Cortex of kidney (tissue), 1 donor: ENCODE data around the gene ADAMTSL2.

ENCODE experiments used
- DNase-seq: peaks from one replicate; lab custom pipeline; 2025; lab: John Stamatoyannopoulos, UW

Gene ADAMTSL2

DNA sequence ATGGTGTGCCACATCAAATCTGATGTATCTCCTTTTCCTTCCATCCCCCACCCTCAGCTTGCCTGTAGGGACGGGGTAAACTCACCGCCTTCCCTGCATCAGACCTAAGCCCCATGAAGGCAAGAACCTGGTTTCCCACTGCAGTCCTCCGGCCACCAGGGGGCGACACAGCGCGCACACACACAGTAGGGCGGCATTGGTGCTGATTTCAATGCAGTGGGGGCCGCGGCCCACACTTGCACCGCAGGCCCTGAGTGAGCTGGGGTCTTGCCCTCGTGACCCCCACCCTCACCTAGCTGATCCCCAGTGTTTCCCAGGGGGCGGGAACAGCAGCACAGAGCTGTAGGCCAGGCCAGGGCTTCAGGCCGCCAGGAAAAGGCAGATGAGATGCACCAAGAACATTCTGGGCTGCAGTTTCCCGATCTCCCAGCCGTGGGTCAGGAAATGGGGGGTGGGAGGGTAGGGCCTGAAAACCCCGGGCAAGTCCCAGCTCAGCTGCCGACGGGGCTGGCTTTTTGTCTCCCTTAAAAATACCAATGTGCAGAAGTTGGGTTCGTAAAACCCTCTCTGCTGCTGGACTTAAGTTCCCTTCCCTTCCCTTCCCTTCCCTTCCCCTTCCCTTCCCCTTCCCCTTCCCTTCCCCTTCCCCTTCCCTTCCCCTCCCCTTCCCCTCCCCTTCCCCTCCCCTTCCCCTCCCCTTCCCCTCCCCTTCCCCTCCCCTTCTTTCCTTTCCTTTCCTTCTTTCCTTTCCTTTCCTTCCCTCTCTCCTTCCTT lies 55.1 kb downstream of the ADAMTSL2 start:
- DNase-seq, result no peak

DNA sequence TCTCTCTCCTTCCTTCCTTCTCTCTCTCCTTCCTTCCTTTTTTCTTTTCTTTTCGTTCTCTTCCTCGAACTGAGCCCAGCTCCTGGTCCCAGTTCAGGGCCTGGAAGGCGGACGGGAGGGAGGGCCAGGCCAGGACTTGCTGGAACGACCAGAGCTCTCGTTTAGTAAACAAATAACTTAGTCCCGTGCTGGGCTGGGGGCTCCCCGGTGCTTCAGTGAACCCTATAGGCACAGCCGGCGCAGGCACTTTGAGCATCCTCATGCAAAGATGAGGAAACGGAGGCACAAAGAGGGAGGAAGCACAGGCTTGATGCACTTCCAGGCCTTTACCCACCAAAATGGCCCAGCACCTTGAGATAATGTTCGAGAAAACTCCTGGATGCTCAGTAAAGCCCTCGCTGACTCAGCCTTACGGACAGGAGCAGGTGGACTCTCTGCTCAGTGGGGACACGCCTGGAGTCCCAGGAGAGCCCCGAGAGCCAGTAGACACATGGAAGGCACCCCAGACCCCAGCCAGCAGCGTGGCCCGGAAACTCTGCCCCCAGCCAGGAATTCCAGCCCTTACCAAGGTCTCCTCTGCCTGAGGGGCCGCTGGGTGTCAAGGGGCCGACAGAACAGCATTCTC lies 55.8 kb downstream of the ADAMTSL2 start:
- DNase-seq, result no peak

DNA sequence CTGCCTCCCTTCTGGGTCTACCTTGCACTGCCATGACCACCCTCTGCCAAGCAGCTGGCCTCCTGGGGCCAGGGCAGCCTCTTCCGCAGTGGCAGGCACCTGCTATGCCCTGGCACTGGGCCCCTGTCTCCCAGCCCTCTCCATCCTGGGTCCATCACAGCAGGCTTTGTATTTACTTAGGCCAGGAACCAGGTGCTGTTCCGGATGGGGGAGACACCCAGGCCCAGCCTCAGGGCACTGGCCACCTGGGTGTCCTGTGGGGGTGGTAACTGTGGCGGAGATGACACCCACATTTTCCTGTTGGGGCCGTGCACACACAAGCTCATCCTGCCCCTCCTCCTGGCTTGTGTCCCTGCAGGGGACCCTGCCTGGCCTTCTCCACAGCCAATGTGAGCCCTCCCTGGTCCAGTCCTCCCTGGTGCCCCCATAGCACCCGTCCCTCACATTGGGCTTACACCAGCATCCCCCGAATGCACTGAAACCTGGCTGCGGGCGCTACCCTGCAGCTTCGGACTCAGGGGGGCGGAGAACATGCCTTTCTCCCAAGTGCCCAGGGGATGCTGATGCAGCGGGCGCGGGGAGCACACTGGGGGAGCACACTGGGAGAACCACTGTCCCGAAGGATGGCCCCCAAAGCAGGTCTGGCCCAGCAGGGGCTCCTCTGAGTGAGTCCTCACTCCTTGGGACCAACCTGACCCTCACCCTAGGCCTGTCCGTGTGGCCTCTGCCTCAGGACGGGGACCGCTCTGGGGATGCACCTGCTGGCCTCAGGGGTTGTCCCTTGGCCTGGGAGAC lies 56.8 kb downstream of the ADAMTSL2 start:
- DNase-seq, result no peak

DNA sequence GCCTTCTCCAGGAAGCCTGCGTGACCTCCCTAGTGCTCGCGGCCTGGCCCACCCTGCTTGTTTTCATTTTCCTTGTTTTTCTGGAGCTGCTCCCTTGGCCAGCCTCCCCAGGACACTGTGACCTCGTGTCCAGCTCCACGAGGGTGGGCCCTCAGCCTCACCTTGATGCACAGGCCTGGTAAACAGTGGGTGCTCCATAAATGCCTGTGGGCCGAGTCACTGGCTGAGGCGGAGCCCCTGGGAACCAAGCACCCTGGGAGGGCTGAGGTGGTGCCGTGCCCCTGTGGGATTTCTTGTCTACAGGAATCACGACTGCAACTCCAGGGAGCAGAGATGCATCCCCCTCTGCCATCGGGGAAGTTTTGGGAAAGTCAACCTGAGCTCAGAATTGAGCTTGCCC lies 57.5 kb downstream of the ADAMTSL2 start:
- DNase-seq, result no peak

DNA sequence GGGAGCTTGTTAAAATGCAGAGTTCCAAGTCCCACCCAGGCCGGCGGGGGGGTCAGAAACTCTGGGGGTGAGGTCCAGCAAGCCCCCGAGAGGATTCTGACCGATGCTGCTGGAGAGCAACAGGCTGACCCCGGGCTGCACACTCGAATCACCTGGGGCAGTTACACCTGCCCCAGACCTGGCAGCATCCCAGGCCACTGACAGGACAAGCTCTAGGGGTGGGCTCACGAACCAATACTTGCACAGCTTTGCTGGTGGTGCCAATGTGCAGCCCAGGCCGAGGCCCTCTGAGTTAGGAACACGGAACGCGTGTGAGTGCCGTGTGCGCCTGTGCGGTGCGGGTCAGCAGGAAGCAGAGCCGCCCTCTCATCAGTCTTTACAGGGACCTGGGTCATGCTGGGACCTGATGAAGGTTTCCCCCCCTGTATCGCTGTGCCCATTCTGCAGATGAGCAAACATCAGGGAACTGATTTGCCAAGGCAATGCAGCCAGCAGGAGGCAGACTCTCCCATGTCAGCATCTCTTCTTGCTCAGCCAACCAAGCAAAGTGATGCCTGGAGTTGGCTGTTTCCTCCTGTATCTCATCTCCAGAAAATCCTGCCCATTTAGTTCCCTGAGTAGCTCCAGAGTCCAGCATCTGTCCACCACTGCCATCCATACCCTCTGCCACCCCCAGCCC lies 58.4 kb downstream of the ADAMTSL2 start:
- DNase-seq, result no peak

DNA sequence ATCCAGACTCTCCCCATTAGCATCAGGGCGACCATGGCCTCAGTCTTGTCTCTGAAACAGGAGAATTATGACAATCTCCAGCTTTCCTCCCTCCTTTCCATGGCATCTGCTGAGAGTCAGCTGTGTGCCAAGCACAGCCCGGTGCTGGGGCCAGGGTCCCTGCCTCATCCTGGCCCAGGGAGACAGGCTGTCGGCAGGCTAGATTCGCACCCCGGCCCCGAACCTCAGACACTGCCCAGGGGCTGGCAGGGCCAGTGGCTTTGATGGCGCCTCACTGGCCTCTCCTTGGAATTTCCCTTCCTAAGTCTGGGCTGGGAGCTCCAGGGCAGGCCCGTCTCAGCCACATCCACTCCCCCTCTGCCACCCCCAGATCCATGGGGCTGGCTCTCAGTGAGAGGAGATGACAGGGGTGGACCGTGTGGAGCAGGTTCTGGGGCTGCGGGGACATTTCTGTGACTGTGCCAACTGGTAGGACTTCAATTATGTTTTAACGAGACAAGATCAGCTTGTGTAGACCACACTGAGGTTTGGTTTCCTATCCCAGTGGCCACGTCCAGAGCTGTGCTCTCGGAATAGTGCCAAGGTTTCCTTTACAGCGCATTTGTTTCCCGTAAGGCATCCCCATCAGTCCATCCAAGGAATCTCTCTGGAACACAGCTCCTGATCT lies 59.2 kb downstream of the ADAMTSL2 start:
- no peak for DNase-seq

DNA sequence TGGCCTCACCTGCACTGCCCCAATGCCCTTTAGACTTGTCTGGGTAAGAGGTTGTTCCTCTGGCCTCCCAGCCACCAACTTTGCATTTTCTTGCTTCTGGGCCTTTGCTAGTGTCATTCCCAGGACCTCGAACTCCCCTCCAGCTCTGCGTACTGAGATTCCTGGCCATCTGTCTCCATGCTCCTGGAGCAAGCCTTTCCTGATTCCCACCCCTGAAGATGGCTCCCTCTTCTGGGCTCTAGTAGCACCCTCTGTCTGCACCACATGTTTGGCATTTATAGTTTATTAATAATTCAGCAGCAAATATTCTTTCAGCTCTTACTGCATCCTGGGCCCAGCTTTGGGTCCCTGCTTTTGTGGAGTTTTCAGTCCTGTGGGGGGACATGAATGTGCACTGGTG lies 59.8 kb downstream of the ADAMTSL2 start:
- DNase-seq, result no peak

DNA sequence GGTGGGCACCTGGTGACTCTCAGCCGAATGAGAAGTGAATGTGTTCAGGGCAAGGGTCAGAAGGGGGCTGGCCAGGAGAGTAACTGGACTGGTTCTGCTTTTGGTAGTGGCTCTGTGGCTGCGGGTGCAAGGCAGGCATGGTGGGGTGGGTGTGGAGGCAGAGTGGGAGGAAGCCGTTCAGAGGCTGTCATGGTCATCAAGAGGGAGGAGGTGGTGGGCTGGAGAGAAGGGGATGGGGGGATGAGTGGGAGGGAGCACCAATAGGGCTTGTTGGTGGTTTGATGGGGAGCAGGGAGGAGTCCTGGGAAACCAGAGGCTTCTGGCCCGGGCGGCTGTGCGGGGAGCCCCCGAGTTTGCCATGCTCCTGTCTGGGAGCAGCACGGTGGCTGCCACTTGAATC lies 61.4 kb downstream of the ADAMTSL2 start:
- no peak for DNase-seq

DNA sequence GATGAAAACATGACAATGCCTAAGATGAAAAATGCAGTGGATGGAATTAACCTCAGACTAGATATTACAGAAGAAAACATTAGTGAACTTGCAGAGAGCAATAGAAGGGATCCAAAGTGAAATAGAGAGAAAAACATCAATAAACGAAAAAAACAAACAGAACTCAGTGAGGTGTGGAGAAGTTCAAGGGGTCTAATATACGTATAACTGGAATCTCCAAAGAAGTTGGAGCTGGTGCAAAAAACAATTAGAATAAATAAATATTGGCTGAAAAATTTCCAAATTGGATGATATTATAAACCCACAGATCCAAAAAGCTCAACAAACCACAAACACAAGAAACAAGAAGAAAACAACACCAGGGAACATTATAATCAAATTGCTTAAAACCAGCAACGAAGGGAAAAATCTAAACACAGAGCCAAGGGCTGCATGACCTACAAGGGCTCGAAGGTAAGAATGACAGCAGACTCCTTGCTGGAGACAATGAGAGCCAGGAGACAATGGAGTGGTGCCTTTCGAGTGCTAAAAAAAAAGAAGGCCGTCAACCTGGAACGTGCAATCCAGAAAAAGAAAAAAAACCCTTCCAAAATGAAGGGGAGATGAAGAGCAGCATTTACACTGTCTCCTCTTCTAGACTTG lies 62.9 kb downstream of the ADAMTSL2 start:
- no peak for DNase-seq

DNA sequence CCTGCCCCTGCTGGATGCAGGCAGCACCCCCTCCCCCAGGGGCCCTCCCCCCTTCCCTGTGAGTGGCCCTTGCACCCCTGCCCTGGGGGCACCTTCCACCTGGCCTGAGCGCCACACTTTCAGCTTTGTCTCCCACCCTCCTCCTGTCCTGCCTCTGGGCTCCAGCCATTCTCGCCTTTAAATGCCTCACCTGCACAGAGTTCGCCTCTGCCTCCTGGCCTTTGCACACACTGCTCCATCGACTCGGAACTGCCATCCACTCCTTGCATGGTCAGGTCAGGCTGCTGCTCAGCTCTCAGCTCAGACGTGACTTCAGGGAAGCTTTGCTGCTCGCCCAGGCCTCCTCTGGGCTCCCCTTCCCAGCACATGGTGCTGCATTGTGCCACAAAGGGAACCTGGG lies 64.5 kb downstream of the ADAMTSL2 start:
- no peak for DNase-seq

DNA sequence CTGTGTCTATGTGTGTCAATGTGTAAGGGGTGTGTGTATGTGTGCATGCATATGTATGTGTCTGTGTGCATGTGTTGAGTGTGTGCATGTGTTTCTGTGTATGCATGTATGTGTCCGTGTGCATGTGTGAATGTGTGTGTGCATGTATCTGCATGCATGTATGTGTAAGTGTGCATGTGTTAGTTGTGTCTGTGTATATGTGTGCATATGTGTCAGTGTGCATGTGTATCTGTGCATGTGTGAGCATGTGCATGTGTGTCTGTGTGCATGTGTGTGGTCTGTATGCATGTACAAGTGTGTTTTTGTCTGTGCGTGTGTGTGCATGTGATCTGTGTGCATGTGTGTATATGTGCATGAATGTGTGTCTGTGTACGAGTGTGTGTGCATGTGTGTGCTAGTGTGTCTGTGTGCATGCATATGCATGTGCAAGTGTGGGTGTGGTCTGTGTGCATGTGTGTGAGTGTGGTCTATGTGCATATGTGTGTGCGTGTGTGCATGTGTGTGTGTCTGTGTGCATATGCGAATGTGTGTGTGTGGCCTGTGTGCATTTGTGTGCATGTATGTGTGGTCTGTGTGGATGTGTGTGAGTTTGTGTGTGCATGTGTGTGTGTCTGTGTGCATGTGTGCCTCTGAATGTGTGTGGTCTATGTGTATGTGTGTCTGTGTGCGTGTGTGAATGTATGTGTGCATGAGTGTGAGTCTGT lies 65.1 kb downstream of the ADAMTSL2 start:
- no peak for DNase-seq

DNA sequence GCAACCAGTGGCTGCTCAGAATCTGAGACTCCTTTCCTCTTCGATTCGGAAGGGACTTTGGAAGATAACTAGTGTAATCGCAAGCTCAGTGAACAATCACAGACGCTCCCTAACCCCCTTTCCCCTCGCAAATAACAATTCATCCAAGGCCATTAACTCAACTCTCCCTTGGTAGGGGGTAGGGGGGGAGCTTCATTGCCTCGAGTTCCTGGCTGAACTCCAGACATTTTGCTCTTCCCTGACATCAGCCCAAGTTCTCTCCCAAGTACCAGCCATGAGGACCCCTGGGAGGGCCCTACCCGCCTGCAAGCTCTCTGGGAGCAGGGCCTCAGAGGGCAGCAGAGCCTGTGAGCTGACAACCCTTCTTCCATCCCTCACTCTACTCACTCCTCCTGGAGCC lies 66.2 kb downstream of the ADAMTSL2 start:
- DNase-seq, result no peak

DNA sequence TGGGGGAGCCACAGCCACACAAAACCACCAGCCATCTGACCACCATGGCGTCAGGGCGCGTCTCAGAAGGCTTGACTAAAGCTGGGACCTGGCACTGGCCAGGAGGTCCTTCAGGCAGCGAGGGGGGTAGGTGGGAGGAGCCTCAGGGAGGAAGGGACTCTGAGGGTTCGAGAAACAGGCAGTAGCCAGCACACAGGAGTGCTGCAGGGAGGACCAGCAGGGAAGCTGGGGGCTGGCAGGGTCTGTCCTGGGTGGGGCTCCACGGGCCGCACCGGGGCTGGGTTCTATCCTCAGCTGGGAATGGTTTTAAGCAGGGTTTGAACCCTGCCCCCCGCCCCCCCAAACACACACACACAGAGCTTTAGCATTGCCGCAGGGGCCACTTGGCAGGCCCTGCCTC lies 67.2 kb downstream of the ADAMTSL2 start:
- no peak for DNase-seq

DNA sequence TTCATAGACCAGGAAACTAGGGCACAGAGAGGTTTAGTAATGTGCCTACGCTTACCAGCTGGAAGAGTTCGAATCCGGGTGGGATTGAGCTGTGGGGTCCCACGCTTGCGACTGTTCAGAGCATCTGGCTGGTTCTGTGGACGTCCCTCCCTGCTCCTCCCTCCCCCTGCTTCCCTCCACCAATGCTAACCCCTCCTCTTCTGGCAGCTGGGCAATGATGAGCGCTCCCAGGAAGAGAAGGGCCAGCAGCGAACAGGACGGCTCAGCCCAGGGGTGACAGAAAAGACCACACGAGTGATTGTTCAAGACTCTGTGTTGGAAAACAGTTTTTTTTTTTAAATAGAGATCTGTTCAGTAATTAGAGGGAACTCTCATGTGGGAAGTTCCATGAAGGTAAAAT lies 67.8 kb downstream of the ADAMTSL2 start:
- DNase-seq, result no peak

DNA sequence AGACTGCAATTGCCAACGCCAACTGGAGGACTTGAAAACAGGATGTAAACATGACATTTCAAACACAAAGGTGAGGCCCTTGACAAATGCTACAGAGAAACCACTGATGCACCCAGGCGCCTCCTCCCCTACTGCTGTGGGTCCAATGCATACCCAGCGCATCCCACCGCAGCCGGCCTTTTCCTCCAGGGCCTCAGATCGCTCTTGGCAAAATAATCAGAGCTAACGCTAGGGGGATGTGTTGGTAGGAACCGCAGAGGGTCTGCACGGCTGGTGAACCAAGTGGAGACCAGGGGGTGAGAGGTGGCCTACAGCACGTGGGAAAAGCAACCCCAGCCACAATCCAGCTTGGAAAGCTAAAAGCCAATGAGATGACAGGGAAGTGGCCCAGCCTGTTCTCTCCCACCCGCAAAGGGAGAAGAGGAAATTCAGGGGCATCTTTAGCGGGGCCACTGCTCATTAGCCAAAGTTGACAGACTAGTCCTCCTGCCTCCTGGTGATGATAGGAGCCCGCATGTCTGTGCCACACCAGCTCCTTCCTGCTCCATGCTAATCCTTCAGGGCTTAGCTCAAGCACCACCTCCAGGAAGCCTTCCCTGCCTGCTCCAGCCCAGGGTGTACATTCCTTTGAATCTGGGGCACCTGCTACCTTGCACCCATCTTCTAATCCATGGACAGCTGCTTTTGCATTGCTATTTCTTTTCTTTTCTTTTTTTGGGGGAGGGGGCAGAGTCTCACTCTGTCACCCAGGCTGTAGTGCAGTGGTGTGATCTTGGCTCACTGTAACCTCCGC lies 68.8 kb downstream of the ADAMTSL2 start:
- DNase-seq, result no peak

DNA sequence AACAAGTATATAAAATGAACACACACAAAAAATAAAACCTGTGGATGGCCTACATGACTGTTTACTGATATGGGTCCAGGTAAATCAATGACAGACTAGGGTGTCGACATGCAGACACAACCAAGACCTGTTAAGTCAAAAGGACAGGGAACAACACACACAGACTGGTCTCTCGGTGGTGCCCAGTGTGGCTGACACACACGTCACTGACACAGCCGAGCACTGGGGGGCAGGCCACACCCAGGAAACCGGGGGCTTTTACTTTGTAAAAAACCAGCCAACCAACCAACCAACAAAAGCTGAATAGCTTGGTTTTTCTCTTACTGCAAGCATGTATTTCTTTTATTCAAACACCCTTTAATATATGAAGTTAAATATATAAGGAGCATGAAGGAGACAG lies 69.7 kb downstream of the ADAMTSL2 start:
- no peak for DNase-seq

DNA sequence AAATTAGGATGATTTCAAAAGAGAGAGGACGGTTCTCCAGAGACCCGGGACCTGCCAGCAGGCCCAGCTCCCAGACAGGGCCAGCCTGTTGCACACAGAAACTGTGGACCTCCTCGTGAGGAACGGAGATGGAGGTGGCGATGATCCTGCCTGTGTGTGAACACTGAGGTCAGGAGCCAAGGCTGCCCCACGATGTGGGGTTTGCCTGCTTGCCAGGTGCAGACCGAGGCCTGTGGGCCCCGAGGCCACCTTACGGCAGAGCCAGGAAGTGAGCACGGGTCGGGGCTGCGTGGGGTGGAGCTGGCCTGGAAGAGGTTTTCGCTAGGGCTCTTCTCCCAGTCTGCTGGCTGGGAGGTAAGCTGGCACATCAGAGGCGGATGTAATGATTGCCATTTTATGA lies 70.4 kb downstream of the ADAMTSL2 start:
- no peak for DNase-seq

DNA sequence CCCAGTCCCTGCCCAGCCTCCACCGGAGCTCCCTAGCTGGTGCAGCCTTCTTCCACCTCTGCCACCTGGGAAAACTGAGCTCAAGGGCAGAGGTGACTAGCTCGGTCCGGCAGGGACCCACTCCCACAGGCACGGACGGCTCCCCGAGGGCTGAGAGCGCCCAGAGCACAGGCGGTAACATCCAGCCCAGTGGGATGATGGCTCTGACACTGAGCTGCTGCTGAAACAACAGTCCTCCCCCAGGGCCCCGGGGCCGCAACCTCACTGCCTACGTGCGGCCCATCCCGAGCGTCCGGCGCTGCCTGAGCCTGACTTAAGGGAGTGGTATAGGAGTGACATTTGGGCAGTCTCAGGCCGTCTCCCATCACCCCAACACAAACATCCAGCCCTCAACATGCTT lies 70.9 kb downstream of the ADAMTSL2 start:
- DNase-seq, result no peak

DNA sequence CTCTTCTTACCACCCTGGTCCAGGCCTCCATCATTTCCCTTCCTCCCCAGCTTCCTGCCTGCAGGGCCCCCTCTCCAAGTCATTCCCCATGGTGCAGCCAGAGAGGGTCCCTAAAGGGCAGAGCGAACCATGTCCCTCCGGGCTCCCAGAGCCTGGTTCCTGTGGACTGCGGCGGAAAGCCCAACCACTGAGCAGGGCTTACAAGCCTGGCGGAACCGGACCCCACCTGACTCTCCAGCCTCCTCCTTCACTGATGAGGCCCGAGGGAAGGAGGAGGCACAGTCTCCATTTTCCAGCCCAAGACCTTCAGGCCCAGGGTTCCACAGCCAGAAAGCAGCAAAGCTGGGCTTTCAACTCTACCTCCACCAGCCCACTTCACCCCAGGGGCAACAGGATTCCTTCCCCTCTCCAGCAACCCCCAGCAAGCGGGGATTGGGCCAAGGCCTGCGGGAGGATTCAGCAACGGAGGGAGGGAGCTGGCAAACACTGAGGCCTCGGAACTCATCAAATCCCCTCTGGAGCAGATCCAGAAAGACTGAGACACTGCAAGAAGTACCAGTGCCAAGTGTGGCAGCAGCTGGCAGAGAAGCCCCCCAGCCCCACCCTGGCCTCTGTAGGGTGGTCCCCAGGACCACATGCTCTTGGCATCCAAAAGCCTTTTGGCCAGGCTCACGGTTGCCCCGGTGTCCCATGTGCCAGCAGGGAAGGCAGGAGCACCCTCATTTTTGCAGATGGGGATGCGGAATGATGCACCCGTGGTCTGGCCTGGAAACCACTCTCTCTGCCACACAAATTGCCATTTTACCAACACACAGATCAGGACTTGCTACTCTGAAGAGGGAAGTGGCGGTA lies 71.6 kb downstream of the ADAMTSL2 start:
- no peak for DNase-seq
